GM18909 (cell line): ENCODE data around the gene FLT4.

Experiments used
- ATAC-seq: cut with Tn5 transposase; IDR thresholded peaks from one replicate; pipeline ENCODE4 v1.9.1; 2021; ENCODE audit warnings: mild to moderate bottlenecking; ENCODE audit not compliant: unreplicated experiment, poor library complexity

Gene FLT4

DNA sequence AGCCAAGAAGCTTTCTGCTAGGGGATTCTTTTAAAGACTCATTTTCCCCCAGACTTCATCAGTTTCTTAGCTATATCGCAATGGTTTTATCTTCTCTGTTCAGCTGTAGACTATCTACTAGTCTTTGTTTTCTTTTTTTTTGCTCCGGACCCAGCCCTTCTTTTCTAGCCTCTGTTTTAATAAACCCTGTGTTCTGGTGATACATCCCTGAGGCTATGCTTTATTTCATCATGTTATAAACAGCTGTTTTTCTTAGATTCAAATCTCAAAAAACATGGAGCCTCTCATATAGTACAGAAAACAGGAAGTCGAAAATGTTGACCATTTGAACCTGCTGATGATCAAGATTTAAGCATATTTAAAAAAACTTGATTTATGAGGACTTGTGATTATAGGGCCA lies 95.9 kb downstream of the FLT4 start:
- ATAC-seq, result no peak
